Limb (tissue), 2 donors: Measurements from ENCODE around the gene CFAP61.
"Not testable (repeated sequence)": the region's sequence is repeated elsewhere in the genome, so short reads cannot be mapped to it uniquely, and the experiment has no call there.

Experiments used
- DNase-seq, 2 donors: peaks; one replicate each; pipeline ENCODE4 v3.0.0-alpha.2; 2016; ENCODE audit errors: extremely low spot score in 2 of 2

Gene CFAP61

DNA sequence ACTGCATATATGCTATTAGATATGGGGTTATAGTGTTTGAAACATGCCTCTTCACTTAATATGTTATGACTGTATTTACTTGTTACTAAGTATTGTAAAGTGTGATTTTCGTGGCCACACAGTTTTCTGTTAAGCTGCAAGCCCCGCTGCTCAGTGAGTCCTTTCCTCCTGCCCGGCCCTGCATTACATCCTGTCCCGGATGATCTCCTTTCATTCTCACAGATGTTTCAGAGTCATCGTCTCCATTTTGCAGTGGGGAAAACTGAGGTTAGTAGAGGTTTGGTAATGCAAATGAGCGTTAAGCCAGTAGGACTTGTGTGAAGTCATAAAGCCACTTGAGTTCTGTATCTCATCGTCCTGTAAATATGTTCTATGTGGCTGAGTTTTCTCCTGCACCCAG lies 155.5 kb downstream of the CFAP61 start:
- no peak for DNase-seq

DNA sequence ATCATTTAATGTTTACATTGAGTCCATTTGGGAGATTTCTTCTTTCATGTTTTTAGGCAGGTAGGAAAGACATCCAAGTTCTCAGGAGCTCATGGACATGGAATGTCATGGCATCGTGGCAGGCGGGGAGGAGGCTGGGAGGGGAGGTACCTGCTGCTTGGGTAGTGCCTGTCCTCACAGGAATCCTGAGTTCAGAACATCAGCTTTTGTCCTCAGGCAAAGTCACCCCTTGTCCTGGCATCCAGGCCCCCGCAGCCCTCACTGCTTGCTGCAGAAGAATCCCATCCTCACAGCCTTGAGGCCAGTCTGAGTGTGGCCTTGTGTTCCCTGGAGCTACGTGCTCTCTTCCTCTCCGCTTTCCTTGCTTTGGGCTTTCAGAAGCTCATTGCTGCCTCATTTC lies 157.4 kb downstream of the CFAP61 start:
- no peak for DNase-seq

DNA sequence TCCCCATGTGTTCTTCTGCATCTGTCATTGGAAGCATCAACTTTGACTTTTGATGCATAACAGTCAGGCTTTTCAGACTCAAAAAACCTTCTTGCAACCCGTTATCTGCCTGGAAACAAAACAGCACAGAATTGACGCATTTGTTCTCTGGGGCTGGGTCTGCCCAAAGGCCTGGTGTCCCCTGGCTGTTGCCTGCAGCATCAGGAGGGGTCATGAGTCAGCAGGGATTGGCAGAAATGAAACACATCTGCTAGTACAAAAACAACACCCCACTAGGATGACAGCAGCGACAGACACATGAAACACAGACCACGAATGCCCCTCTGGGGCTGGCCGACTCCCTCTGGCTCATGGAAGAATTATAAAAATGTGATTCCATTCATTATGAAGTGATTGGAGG lies 158.0 kb downstream of the CFAP61 start:
- no peak for DNase-seq

DNA sequence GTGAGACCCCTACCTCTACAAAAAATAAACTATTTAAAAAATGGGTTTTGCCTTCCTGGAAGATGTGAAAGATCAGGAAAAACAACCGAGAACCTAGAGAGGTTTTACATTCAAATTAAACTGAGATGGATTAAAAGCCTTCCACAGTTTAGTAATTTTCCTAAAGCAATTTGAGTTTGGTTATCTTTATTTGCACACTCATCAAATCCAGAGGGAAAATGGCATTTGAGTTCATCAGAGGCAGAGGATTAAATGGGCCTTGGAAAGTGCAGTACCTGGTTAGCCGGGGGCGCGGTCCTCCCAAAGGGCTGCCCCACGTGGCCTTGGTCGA lies 158.6 kb downstream of the CFAP61 start:
- no peak for DNase-seq

DNA sequence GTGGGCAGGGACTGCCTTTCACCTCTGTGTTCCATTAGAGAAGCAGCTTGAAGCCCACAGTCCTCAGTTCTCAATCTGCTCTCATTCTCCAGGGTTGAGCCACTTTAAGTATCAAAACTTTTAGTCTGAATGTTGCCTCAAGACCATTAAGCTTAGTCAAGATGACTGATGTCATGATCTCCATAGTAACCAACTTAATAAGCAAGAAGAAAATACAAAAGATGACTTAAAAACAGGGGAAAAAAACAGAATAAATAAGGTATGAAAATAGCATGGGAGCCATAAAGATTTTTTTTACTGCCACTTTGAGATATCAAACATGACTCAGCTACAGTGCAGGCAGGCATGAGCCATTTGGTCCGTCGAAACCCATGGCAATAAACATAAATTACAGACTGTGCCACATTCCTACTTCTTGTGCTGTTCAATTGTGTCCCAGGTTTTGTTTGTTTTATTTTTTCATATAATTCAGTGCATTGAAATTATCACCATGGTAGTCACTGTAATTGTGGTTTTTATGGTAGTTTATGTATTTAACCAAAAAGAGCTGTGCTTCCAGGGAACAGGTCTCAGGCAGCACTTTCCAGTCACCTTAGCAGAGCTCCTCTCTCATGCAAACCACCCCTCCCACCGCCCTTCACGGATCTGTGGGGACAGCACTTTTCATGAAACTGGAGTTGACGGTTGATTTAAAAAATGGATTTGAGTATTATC lies 159.1 kb downstream of the CFAP61 start:
- DNase-seq, result no peak

DNA sequence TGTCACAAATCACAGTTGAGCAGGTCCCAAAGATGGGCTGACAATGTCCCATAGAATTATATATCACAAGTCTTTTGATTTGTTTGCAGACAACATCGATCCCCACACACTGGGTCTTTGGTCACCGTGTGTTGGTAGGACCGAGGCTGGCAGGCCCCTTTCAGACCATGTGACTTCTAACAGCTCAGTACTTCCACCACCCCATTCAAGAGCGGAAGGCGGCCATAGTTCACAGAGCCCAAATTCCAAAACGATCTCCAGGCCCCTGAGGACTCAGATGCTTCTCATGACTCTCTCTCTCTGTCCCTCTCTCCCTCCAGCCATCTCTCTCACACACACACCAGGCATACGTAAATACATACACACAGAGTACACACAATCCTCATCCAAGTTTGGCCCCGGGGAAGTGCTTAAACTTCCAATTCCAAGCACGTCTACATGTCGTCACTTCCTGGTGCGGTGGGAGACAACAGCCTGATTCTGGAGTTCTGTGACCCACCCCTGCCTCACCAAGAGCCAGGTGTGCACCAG lies 159.7 kb downstream of the CFAP61 start:
- DNase-seq, result no peak

DNA sequence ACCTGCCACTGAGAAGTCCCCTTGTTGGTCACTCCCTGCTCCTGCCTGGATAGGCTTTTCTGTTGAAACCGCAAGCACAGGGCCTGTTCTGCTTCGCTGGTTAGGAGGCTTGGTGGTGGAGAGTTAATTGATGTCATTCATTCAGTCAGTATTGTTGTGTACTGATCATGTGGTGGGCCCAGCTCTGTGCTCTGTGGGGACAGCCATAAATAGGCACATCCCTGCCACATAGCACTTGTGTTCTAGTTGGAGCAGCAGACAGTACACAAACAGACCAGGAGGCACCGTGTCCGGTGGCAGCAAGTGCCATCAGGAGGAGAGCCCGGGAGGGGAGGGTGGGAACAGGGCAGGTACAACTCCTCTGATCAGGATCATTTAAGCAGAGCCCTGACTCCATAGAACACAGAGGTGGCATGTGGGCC lies 160.4 kb downstream of the CFAP61 start:
- no peak for DNase-seq

DNA sequence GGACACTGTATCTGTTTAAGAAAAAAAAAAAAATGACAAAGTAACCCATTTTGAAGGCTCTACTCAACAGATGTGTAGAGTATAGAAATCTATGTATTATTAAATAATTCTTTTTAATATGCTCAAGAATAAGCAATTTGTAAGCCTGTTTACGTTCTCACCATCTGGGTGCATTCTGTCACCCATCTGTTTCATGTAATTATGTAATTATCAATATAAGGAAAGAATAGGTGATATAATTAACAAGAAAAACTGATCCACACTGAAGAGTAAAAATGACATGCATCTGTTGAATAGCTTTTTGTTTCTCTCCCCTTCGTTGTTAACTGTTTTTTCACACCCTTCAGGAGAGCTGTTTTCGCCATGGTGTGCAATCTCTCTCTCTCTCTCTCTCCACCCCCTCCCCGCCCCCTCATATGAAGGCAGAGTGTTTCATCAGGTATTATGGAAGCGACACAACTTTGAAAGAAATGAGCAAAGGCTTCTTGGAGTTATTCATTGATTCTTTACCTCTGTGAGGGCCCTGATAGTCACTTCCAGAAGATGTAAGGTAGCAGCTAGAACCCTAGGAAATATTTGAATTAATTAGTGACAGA lies 161.3 kb downstream of the CFAP61 start:
- no peak for DNase-seq

DNA sequence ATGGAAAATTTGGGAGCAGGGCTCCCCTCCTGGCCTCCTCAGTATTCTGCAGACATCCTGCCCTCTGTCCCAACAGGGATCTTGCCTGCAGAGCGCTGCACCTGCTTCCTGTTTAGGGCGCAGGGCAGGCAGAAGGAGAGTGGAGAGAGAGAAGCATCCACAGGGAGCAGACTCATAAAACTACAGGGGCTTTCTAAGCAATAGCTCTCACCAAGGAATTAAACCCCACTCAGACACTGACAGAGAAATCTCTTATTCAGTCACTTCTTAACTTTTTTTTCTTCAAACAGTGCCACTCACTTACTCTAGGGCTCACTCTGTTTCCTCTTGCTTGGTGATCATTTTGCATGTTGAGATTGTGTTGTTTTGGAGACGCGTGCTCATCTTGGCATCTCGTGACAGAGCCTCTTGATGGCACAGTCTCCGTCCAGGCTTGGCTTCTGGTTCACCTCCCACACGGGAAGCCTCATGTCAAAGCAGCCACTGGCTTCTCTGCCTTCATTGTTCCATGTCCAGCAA lies 162.5 kb downstream of the CFAP61 start:
- no peak for DNase-seq

DNA sequence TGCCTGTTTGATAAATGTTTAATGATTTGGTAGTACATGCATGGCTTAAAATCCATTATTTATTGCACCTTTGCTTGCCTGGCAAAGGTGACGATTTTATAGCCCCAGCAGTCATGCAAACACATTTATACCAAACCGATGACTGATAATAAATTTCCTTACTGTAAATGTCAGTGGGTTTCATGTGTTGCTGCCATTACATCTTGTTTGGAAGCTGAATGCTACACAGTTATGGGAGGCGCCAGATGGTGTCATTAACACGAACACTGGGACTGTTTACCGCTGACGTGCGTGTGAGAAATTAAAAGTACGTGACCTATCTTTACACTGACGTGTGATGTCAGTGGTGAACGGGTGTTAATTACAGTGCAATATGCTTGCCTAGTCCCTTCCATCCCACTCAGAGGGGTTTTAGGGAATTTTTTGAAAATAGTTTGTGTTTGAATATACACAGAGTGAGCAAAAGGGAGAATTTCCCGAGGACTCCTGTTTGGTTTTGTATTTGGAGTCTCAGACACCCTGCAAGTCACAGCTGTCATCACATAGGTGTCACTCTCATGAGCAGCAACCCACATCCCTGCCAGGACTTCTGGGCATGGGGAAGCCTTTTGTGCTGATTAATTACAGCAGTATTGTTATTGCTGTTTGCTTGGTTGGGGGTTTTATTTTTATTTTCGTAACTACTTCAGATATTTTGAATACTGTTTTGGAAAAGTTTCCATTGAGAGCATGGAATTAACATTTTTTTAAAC lies 163.8 kb downstream of the CFAP61 start:
- no peak for DNase-seq

DNA sequence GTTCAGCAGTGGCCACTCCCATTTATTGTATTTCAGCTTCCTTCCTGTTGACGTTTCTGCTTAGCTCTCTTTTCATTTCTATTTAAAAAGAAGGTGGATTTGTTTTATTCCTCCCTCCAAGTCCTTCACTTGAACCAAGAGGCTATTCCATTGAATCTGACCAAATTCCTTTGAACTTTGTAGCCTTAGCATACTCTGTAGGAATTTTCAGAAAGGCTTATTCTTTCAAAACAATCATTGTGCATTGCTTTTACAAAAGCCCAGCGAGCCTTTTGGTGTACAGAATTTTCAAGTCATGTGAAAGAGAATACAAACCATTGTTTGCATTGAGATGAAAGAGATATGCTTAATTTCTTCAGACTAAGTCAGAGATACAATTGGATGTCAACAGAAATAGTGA lies 164.6 kb downstream of the CFAP61 start:
- no peak for DNase-seq

DNA sequence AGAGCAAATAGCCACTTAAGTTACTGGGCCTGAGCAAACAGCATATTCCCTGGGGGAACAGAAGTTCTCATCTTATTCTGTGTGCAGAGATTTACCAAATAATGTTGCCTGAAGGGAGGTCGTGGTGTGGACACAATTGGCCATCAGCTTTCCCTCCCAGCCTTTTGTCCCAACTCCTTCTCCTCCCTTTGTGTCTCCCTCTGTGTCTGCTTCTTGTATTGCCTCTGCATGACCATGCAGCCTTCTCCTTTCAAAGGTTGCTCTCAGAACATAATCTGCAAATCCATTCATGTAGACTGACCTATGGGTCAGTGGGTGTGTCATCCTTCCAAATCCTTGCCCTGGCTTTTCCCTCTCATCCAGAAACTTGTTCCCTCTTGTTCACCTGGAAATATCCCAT lies 165.3 kb downstream of the CFAP61 start:
- DNase-seq, result no peak

DNA sequence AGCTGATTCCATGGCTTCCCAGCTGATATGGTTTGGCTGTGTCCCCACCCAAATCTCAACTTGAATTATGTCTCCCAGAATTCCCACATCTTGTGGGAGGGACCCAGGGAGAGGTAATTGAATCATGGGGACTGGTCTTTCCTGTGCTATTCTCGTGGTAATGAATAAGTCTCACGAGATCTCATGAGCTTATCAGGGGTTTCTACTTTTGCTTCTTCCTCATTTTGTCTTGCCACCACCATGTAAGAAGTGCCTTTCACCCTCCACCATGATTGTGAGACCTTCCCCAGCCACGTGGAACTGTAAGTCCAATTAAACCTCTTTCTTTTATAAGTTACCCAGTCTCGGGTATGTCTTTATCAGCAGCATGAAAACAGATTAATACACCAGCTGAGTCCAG lies 165.8 kb downstream of the CFAP61 start:
- not testable (repeated sequence) for DNase-seq

DNA sequence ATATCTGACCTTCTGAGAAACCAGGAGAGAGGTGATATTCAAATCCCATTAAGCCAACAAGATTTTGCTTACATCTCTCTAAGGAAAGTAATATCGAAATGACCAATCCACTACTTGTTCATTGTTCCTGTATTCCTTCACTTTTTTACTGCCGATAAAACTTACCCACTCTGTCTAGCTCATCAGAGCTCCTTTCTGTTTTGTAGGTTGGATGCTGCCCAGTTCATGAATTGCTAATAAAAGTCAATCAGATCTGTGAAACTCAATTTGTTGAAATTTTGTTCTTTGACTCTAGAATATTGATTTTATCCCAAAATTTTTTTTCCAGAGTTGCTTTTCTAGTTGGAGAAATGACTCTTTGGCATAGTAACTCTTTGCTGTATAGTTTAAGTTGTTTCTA lies 166.7 kb downstream of the CFAP61 start:
- no peak for DNase-seq

DNA sequence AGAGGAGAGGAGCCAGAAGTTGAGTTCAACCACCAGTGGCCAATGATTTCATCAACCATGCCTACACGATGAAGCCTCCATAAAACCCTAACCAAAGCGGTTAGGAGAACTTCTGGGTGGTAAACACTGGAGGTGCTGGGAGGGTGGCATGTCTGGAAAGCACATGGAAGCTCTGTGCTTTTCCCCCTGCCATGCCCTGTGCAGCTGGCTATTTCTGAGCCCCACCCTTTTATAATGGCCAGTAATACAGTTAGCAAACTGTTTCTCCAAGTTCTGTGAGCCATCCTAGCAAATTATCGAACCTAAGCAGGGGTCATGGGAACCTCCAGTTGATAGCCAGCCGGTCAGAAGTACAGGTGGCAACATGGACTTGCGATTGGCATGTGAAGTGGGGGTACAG lies 167.8 kb downstream of the CFAP61 start:
- DNase-seq, result no peak

DNA sequence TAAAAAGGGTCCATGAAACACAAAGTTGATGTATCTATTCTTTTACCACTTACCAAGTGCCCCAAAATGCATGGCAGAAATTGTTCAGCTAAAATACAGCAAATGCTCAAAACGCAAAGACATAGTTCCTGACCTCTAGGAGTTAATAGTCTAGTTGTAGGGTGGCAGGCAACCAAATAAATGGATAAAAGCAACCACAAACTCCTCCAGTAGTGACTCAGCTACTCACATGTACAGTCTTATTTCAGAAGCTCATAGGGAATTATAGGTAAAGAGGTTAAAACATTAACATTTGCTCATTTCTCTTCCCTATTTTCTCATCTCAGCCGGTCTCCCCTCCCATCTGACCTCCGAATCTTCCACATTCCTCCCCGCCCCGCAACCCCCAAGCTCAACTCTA lies 171.6 kb downstream of the CFAP61 start:
- no peak for DNase-seq

DNA sequence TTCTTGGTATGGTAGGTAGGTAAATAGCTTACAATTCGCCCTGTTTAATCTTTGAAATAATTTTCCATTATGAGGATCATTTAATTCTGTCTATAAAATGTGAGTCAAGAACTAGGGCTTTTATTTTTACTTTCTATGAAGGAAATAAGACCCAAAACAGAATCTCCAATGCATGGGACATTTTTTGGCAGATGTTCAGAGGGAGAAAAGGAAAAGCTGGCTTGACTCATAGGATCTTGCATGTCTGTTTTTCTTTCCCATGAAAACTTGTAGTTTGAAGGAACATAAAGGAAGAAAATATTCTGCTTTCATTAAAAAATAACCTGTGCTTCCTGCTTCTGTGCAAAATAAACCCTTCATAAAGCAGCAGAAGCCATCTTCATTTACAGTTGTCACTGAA lies 172.5 kb downstream of the CFAP61 start:
- DNase-seq, result peak in 1 of 2 donors; percentile 23

DNA sequence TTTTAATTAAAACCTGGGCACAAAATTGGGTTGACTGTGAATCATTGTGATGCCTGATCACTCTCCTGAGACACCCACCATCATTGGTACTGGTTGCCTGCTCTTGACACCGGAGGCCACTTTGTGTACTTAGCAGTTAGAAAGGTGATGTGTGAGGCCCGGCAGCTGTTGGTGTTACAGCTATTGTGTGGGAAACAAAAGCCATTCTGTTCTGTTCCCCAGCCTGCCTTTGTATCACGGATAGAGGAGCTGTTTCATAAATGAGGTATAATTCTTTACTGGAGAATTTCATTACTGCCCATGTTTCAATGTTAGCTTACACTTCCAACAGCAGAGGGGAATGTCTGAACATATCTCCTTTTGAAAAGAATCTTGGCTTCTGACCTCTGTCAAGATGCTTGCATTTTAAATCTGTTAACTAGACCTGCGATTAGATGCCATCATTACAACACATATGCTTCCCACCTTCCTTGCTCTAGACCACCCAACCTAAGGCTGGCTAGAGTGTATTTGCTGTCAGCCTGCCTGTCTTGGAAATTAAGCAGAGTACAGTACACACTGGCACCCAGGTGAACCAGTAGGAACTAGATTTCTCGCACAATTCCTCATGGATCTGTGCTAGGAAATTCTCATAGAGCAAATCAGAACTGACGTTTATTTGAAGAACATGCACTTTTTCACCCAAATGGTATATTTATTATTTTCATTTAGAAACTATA lies 173.2 kb downstream of the CFAP61 start:
- DNase-seq, result no peak

DNA sequence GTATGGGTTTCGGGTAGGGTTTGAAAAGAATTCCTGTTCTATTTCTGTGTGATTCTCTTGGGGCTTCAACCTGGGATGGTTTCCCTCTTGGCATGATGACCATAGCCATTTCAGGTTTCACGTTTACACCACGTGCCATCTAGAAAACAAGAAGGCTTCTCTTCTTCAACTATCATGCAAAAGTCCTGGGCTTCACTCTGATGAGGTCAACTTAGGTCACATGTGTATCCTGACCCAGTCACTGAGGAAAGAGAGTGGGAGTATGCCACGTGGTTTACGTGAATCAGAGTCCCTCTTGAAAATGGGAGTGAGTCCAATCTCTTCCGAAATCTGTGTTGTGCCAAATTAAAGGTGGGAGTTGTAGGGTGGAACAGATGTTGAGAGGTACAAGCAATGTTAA lies 174.2 kb downstream of the CFAP61 start:
- DNase-seq, result no peak

DNA sequence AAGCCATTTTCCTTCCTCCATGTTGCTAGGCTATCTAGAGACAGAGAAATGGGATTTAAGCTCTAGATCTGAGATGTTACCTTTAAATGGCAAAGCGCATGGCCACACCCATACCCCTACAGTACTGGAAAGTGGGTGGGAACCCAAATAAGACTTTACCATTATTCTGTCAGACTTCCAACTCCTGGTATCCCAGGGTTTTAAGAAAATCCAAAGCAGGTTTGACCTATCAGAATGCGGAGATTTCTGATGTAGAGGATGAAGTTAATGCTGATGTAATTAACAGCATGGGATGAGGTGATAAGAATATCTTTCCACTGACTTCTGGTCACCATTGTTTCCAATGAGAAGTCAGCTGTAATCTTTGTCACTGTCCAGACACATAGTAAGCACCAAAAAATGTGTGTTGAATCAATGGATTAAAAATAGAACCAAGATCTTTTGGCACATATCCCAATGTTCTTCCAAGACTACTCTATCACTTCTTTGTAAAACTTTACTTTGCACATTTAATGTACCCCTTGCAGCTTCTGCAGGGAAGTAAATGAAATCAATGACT lies 174.8 kb downstream of the CFAP61 start:
- no peak for DNase-seq

DNA sequence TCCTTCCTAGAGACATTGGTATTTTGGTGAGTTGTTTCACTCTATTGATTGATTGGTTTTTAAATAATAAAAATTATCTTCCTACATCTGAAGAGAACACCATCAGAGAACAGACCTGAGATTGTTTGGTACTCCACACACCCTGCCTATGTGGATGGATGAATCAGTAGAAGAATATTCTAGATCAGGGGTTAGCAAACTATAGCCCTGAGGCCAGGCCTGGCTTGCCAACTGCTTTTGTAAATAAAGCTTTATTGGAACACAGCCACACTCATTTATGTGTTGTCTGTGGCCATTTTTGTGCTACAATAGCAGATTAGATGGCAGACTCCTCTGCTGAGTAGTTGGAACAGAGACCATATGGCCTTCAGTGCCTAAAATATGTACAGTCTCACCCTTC lies 176.0 kb downstream of the CFAP61 start:
- DNase-seq, result no peak

DNA sequence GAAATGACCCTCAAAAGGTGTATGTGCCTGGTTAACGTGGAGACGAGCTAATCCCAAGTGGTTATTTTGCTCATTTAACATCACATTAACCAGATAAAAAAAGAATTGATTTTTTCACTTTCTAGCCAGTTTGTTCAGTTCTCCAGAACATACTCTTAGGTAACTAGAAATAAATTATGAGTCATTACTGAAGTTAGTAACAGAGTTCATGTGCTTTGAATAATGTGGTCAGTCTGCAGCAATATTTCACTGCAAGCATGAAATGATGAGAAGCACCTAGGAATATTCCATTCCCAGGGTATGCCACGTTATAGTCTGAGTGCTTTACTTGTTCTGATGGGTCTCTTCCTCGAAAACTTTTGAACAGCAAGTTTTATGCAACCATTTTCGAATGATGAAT lies 177.3 kb downstream of the CFAP61 start:
- no peak for DNase-seq
